NCI-H1092 (cell line): ENCODE measurements around the gene HPRT1.

Experiments
- DNase-seq: peaks from one replicate; lab custom pipeline; 2025; lab: John Stamatoyannopoulos, UW

The HPRT1 gene

DNA sequence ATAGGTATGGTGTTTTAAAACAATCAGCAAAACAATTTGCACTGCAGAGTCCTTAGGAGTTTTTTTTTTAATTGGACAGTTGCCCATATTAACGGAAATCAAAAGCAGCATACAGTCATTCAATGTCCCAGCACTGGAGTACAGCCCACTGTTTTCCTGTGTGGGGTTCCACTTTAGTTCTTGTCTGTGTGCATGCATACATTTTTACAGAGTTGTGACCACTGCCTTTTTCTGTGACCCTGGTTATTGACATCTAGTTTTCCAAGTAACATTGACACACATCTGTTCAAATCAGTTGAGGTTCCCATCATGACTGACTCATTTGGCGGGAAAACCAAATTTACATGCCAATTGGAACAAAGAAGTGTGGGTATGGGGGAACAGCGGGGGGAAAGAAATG lies 83.3 kb downstream of the HPRT1 start:
- DNase-seq = no peak

DNA sequence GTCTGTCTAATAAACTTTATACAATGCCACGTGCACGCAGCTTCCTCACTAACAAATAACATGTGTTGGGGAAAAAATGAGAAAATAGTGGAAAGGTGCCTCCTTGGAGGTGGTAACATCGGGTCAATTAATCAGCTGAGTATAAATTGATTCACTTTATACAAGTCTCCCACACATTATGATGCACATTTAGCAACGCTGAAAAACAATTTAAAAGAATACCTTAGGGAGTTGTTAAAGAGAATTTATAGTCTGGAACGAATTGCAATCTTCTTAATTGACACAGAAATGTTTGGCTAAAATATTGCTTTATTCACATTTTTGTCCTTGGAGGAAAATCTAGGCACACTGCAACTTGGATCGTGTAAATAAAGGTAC lies 84.2 kb downstream of the HPRT1 start:
- no peak for DNase-seq

DNA sequence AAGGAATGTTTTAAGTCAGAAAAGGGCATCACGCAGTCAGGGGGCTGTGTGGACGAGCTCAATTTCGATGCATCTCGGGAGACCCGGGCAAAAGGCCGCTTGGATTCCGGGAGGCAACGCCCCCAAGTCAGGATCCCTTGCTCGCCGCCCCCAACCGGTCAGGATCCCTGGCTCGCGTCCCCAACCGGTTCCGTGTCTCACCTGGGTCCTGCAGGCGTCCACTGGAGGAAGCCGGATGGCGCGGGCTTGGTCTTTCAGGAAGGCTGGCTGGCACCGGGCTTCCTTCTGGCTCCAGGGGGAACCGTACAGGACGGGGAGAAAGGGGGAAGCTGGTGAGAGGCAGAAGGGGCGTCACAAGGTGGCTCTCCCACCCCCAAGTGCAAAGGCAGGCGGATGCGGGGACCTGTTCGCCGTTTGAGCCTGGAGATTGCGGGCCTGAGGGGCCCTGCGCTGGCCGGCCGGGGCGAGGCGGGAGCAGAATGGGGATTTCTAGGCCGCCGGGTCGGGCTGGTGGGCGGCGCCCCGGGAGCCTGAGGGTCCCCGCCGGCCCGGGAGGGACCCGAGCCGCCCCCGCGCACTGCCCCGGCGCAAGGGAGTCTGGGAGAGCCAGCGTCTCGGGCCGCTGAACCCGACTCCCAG lies 84.7 kb downstream of the HPRT1 start:
- peak; percentile 16 for DNase-seq

GRCh38 chrX:134545510-134545909 lies 85.5 kb downstream of the HPRT1 start:
- no peak for DNase-seq

GRCh38 chrX:134546187-134546586 lies 86.2 kb downstream of the HPRT1 start:
- DNase-seq = no peak

- no peak for DNase-seq
These were observed 87.2 kb downstream of the HPRT1 start for GRCh38 chrX:134547047-134547679.

DNA sequence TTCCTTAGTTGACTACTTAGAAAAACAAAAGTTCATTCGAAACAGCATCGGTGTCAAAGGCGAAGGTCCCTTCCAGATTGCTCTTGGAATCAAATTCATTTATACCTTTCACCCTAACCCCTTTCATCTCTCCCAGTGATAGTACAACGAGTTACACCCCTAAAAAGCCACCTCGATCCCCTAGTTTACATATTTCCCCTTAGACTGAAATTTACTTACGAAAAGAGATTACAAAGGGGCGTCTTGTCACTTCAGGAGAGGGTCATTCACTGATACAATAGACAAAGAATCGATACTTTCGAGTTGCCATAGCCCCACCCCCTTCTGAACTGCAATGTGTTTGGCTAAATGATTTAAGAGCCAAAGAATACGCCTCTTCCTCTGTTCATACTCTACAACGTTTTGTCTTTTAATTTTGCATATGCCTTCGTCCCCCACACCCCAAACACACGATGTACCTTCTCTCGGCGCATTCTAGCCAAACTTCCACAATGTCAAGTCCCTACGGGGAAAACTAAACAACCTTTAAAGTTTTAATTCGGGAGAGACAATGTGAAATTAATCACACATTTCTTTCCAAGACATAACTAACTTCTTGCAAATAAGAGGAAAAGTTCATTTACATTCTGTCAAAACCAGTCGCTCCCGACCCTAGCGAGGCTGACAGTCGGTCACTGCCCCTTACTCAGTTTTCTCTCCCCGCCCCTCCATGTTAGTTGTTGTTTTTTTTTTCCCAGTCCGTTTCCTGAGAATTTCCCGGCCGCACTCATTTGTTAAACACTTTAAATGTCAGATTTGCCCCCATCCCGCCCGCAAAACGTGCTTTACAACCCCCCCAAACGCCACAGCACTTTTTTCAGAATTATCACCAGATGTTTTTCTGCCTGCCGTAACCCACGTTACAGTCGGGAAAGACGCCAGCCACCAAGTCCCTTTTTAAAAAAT lies 88.6 kb downstream of the HPRT1 start:
- no peak for DNase-seq
